ENCODE measurements around the gene TBC1D10A.

The TBC1D10A gene

DNA sequence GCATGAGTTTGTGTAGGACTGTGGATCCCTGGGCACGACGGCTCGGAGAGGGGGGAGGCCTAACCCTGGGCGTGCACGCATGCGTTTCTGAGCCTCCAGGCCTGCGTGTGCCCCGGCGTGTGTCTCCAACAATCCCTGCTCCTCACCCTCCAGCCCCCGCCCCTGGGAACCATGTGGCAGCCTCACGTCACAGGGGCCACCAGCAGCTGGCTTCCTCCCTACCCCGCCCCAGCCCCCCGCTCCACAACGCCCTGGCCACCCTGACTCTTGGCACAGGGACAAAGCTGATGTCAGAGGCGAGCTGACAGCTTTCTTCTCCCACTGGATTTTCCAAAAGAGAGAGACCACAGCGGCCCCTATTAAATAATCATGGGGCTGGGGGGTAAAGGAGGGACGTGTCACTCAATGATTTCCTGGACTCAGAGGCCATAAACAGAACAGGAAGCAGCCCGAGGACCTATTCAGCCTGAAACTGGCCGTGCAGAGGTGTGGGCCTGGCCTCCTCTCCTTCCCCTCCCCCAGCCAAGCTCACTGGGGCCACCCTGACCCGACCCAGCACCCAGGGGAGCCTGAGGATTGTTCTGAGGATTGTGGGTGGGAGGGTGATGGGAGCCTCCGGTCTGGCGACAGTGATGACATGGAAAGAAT, 73.4 kb downstream of the TBC1D10A start:
- in situ Hi-C loops (cut with HindIII; ENCODE audit: low pct_unique_long_range_greater_than_20kb, low sequenced_read_pairs), result no loop called here
- no peak for TF ChIP-seq JUND (IDR thresholded peaks at IDR 0.05; ENCODE audit: low read depth)
- DNase-seq (ENCODE audit: low read depth in 1 of 2, low spot score in 1 of 2), result no peak

DNA sequence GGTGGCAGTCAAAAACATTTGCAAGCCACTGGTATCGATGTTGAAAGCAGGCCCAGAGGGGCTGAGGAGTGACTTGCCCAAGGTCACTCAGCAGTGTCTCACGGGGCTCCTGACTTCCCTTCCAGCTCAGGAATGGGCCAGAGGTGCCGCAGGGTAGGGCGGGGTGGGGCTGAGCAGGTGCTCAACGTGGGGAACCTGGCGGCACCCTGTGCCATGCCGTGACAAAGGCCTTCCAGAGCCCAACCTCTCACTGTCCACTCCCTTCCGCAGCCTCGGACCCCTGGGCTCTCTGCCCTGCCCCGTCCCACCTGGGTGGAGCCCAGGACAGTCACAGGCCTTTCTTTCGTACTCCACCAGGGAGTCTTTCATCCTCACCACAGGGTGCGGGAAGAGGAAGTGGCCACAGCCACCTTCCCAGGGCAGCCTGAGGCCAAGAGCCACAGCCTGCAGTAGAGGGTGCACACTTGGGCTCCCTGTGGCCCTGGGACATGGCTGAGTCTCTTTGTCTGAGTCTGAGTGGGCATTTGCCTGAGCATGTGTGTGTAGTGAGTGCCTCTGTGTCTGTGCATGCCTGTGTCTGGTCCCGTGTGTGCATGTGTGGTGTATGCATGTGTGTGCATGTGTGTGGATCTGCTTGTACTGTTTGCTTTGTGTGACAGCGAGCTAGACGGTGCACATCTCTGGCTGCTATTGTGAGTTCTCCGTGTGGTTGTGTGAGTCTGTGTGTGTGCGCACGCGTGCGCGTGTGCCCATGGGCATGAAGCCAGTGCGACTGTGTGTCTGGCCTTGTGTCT, 74.1 kb downstream of the TBC1D10A start:
- TF ChIP-seq JUND (IDR thresholded peaks at IDR 0.05; ENCODE audit: low read depth), result no peak
- in situ Hi-C loops (cut with HindIII; ENCODE audit: low pct_unique_long_range_greater_than_20kb, low sequenced_read_pairs), result no loop called here
- peak in 1 of 2 experiments; percentile 20 for DNase-seq (ENCODE audit: low read depth in 1 of 2, low spot score in 1 of 2)

DNA sequence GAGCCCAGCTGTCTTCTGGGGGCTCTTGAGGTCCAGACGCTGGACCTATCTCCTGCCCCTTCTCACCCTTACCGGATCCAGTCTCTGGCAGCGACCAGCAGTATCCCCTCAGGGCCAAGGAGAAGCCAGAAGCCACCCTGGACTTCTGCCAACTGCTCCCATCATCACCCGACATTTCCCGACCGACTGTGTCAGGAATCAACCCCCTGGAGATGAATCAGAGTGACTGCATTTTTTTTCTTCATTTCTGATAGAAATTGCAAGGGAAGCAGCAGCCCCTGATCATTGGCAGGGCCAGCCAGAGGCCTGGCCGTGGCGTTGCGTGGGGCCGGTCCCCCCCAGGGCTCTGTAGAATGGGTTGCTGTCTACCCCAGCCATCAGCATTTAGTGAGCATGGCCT, 75.0 kb downstream of the TBC1D10A start:
- TF ChIP-seq JUND (IDR thresholded peaks at IDR 0.05; ENCODE audit: low read depth), result no peak
- DNase-seq (ENCODE audit: low read depth in 1 of 2, low spot score in 1 of 2), result no peak
- in situ Hi-C loops (cut with HindIII; ENCODE audit: low pct_unique_long_range_greater_than_20kb, low sequenced_read_pairs), result no loop called here

DNA sequence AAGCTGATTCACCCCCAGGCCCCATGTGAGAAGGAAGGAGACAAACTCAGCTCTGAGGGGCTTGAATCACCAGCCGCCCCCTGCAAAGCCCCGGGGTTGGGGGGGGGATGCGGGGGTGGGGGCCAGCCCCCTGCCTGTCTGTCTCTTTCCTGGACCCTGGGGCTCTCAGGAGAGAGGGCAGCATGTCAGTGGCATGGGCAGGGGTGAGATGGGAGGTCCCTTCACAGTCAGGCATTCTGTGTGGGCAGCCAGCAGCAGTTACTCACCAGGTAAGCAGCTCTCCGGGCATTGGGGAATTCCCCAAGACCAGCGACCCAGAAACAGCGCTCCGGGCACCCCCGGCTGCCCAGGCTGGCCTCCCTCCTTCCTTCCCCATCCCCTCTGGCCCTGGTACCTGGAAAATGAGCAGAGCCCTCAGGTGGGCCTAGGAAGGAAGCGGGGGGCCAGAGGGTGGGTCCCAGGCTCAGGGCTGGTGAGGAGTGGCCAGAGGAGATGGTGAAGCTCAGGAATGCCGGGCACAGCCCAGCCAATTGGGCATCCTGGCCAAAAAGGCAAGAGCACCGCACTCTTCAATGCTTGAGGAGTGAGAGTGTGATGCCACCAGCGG, 76.0 kb downstream of the TBC1D10A start:
- no peak for TF ChIP-seq JUND (IDR thresholded peaks at IDR 0.05; ENCODE audit: low read depth)
- in situ Hi-C loops (cut with HindIII; ENCODE audit: low pct_unique_long_range_greater_than_20kb, low sequenced_read_pairs), result no loop called here
- DNase-seq (ENCODE audit: low read depth in 1 of 2, low spot score in 1 of 2), result peak in 1 of 2 experiments; percentile 31

DNA sequence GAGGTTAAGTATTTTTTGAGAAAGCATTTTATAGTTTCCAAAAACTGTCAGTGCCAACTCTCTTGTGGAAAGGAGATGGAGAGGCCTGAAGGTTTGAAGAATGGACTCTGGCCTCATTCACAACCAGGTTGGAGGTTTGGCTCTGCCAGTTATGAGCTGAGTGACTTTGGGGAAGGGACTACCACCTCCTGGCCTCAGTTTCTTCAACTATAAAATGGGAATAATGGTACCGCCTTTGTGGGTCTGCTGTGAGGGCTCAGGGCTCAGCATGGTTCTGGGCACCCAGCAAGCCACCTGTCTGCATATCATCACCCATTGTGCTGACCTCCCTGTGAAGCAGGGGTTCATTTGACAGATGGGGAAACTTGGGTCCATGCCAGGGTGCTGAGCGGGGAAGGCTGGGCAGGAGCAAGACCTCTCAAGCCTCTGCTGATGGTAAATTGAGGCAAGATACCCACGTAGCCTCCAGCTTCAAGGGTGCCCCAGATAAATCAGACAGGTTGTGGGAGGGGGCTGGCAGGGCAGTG, 76.6 kb downstream of the TBC1D10A start:
- in situ Hi-C loops (cut with HindIII; ENCODE audit: low pct_unique_long_range_greater_than_20kb, low sequenced_read_pairs), result no loop called here
- no peak for TF ChIP-seq JUND (IDR thresholded peaks at IDR 0.05; ENCODE audit: low read depth)
- DNase-seq (ENCODE audit: low read depth in 1 of 2, low spot score in 1 of 2), result no peak

DNA sequence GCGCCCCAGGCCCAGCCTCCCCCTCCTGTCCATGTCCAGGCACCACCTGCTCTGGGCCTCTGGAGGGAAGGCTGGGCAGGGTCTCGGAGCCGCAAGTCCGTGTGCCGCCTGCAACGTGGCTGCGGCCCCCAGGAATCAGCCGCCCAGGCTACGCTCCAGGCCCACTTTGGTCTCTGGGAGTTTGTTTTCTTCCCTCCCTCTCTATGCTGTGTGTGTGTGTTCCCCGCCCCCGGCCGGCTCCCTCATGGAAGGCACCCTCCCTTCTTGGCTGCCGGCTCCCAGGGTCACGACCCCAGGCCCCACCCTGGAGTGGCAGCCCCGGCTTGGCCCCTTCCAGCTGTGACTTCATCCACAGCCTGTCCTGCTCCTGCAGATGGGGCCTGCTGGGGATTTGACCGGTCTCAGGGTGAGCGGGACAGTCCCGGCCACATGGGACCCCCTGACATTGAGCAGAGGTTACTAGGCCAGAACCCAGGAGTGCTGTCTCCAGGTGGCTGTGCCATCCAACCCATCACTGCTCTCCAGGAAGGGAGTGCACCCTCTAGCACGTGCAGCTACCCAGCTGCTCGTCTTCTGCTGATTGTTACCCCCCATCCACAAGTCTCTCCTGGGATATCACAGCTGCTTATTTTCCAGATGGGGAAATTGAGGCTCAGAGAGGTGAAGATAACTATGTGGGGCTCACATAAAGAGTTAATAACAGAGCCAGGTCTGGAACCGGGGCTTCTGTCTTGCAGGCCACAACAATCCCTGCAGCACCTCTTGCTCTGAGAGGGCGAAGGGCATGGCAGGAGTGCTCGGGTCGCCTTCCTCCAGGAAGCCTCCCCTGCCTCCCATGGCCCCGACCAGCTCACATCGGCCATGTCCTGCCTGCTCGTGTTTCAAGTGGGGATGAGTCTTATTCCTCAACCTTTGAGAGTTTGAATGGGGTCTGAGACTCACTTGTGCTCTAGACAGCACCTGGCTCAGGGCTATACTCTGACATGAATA, 77.4 kb downstream of the TBC1D10A start:
- TF ChIP-seq JUND (IDR thresholded peaks at IDR 0.05; ENCODE audit: low read depth), result no peak
- no peak for DNase-seq (ENCODE audit: low read depth in 1 of 2, low spot score in 1 of 2)
- in situ Hi-C loops (cut with HindIII; ENCODE audit: low pct_unique_long_range_greater_than_20kb, low sequenced_read_pairs), result no loop called here

DNA sequence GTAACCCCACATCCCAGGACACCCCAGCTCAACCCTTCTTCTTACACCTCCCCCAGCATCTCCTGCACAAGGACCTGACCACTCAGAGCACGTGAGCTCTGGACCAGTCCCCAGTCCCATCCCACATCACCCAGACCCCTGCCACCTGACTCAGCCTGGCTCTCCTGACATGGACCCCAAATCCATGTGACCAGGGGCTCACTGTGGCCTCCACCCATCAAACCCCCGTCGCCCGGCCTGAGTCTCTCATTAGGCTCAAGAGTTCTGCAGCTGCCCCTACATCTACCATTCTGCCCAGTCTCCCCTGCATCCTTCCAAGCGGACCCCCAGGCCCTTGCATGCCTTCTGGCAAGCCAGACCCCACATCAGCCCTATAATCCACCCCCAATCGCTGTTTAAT, 78.3 kb downstream of the TBC1D10A start:
- DNase-seq (ENCODE audit: low read depth in 1 of 2, low spot score in 1 of 2), result no peak
- in situ Hi-C loops (cut with HindIII; ENCODE audit: low pct_unique_long_range_greater_than_20kb, low sequenced_read_pairs), result no loop called here
- TF ChIP-seq JUND (IDR thresholded peaks at IDR 0.05; ENCODE audit: low read depth), result no peak

DNA sequence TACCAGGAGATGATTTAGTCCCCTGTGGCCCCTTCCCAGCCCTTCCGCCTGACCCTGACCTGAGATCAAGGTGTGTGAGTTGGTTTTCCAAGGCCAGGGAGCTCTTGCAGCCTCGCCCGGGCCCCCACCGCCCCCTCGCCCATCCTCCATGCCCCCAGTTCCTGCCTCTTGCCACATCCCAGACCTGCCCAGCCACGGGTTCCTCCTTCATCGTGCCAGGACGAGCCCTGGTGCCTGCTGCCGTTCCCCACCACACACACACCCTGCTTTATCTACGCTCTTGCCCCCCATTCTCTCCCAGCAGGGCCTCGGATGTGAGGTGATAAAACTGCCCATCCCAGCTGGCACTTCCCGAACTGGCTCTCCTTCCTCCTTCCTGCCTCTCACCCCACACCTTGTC, 78.8 kb downstream of the TBC1D10A start:
- TF ChIP-seq JUND (IDR thresholded peaks at IDR 0.05; ENCODE audit: low read depth), result no peak
- DNase-seq (ENCODE audit: low read depth in 1 of 2, low spot score in 1 of 2), result no peak

DNA sequence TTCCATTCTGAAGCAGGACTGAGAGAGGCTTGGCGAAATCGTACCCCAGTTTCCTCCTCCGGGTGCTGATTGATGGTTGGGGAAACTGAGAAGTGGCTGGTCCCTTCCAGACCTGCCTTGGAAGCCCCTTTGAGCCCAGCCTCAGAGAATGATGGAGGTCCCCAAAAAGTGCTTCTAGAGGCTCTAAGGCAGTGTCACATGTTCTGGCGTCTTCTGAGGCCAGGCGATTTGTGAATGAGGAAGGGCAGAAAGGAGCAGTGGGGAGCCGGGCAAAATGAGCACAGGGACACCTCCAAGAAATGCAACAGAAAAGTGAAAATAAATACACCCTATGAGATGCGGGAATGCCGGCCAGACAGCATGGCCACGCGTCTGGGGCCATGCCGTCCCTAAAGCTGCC, 79.2 kb downstream of the TBC1D10A start:
- no peak for TF ChIP-seq JUND (IDR thresholded peaks at IDR 0.05; ENCODE audit: low read depth)
- no peak for DNase-seq (ENCODE audit: low read depth in 1 of 2, low spot score in 1 of 2)
- in situ Hi-C loops (cut with HindIII; ENCODE audit: low pct_unique_long_range_greater_than_20kb, low sequenced_read_pairs), result no loop called here

More for the DNA sequence above, 78.8 kb downstream of the TBC1D10A start:
- in situ Hi-C loops (cut with HindIII; ENCODE audit: low pct_unique_long_range_greater_than_20kb, low sequenced_read_pairs), result no loop called here

DNA sequence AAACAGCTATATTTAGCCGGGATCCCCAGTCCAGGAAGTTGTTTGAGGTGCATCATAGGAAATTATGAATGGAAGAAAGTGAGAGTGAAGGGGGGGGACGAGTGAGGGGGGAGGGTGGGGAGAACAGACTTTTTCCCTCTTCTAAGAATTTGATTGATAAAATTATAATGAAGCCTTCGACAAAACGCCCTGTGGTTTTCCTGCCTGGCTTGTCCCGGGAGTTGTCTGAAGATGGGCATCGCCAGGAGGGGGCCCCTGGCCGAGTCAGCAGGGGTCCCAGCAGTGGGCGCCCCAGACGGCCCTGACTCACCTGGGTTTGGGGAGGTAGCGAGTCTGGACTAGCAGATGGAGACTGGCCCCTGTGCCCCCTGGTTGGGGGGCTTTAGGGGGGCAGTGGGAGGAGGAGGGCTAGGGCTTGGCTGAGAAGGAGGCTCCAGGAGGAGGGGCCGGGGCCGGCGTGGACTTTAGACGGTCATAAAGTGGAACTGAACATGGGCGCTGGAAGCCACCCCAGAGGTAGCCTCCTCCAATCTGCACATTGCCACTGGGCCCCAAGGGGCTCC, 79.8 kb downstream of the TBC1D10A start:
- no peak for DNase-seq (ENCODE audit: low read depth in 1 of 2, low spot score in 1 of 2)
- TF ChIP-seq JUND (IDR thresholded peaks at IDR 0.05; ENCODE audit: low read depth), result no peak
- in situ Hi-C loops (cut with HindIII; ENCODE audit: low pct_unique_long_range_greater_than_20kb, low sequenced_read_pairs), result no loop called here

DNA sequence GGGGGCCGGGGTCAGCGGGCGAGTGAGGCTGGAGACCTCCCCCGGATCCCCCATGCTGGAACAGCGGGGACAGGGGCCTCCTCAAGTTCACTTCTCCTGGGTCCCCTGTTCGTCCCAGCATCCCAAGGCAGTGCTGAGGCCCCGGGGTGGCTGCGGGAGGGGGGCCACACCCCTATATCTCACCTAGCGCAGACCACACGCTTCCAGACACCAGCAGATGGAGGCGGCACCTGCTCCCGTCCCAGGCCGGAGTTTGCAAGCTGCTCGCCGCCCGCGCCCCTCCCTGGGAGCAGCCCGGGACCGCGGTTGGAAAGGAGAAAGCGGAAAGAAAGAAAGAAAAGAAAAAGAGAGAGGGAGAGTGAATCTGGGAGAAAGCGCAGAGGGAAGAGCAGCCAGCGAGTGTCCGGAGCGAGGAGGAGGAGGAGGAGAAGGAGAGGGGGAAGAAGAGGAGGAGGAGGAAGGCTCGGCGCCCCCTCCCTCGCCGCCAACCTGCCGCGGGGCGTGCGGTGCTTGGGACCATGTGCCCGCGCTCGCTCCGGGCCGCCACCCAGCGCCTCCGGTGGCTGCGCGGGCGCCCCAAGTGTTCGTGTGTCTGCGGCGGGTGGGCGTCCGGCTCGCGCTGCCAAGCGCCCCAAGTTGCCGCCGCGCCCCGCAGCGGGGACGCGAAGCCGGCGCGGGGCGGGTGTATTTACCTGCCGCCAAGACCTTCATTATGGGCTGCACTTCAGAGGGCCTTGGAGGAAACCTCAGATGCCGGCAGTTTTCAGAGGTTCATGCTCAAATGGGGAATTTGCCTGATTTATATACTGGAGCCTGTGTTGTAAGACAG, 80.5 kb downstream of the TBC1D10A start, which contains the start of gene LIF:
LIF (minus strand) TSS at position 775 of the 829 bp plus-strand sequence; CDS start at position 711, 64 bp downstream.
- no peak for TF ChIP-seq JUND (IDR thresholded peaks at IDR 0.05; ENCODE audit: low read depth)
- in situ Hi-C loops (cut with HindIII; ENCODE audit: low pct_unique_long_range_greater_than_20kb, low sequenced_read_pairs), result no loop called here
- DNase-seq (ENCODE audit: low read depth in 1 of 2, low spot score in 1 of 2), result no peak

All from T47D (cell line).